HG03558 (cell line): ENCODE results near the gene RSL24D1.
"Not testable (repeated sequence)": the region's sequence is repeated elsewhere in the genome, so short reads cannot be mapped to it uniquely, and the experiment has no call there.

ENCODE experiments used
- ATAC-seq: cut with Tn5 transposase; IDR thresholded peaks from one replicate; pipeline ENCODE4 v1.9.1; 2021; ENCODE audit warnings: moderate number of reproducible peaks; ENCODE audit not compliant: unreplicated experiment; ENCODE audit errors: extremely low read depth

Gene RSL24D1

DNA sequence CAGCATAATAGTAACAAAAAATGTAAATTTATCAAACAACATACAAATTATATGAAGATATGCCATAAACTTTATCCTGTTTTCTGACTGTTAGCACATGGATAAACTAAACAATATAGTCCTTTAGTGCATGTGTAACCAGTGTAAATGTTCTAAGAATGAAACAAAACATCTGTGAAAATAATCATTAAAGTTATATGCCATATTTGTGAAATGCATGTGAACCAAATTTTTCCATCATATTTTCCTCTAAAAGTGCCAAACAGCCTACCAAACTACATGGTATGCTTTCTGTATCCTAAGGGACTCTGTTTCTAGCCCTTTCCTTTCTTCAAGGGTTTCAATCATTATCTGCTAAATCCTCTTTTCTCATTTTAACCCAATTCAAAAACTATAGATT is 23.9 kb upstream of the RSL24D1 start:
- no peak for ATAC-seq

DNA sequence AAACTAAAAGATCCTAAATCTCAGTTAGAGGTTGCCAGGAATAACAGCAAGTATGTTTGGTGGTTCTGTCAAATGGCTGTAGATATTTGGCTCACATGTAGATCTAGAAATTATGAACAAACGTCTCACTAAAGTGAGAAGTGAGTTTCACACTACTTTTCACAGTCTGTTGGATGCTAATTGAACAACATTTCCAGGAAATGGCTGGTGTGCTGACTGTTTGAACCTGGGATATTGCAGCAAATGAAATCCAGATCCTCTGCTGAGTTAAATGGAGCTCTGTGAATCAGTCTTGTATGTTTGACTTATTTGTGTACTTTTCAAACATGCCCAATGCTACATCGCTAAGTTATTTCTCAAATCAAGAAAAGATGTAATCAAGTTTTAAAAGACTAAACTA is 21.3 kb upstream of the RSL24D1 start:
- no peak for ATAC-seq

DNA sequence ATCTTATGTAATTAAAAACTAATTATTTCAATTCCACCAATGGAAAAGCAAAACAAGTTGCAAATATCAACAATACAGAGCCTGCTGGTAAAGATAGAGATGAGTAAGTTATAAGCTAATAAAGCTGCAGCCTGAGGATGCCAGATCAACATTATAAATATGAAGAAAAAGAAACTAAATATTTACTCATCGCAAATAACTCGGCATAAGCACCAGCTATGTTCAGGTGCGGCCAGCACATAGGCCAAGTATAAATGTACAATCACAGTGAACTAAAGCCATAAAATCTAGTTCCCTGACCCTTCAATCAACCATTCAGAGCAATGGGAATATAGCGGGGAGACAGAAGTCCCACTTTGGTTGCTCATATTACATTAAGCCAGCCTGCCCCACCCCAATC is 7.7 kb upstream of the RSL24D1 start:
- no peak for ATAC-seq

DNA sequence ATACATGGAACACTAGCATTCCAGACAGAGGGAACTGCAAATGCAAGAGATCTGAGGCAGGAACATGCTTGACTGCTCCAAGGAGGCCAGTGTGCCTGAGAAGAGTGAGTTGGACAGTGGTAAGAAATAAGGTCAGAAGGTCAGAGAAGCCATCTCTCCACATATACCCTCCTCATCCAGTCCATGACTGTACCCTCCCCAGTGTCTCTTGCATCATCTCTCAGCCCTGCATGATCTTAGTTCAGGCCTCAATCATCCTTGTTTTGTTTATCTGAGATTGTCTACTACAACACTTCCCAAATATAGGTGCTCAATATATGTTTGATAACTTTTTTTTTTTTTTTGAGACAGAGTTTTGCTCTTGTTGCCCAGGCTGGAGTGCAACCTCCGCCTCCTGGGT is 5.5 kb upstream of the RSL24D1 start:
- ATAC-seq, result no peak

DNA sequence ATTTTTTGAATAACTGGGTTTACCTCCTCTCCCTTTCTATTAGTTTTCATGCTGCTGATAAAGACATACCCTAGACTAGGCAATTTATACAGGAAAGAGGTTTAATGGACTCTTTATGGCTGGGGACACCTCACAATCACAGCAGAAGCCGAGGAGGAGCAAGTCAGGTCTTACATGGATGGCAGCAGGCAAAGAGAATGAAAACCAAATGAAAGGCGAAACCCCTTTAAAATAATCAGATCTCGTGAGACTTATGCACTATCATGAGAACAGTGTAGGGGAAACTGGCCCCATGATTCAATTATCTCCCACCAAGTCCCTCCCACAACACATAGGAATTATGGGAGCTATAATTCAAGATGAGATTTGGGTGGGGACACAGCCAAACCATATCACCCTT is 2.0 kb upstream of the RSL24D1 start:
- no peak for ATAC-seq

DNA sequence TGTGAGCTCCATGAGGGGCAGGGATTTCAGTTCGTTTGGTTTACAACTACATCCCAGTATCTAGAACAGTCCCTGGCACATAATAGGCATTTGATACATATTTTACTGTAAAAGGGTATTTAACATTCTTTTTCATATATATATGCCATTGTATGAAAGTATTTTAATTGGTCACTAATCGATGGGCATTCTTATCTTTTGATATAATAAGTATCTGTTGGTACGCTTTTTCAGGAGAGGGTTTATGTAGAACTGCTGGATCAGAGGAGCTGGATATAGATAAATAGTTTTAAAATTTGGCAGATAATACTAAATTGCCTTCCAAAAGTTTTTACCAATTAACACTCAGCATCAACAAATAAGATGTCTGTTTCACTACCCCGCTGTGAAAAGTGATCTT is 978 bp upstream of the RSL24D1 start:
- no peak for ATAC-seq

DNA sequence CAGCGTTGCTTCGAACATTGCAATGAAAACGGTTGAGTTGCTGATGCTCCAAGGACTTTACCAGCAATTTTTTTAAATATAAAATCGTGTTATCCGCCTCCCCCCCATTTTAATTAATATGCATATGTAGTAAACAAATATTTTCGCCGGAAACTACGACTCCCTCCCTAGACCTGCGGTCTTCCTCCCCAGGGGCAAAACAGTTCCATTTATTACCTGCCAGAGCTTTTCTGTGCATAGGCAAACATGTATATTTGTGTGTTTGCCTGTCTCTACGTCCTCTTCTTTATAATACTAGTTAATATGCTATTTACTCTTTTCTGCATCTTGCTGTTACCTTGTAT is 593 bp upstream of the RSL24D1 start:
- ATAC-seq, result peak; percentile 3

DNA sequence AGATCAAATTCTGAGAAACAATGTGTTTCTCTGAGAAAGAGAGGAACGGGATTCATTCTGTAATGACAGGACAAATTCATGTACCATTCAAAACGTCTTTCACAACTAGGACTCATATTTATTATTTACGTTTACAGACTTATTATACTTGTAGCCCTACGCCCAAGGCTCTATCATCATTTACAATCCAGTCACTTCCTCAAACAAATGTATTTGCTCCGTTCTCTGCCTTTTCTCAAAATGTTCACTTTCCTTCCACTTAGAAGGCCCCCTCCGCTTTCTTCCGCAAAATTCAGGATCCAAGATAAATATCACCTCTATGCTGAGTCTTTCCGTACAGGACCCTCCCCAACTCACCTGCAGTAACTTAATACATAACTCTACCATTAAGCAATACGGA is 745 bp downstream of the RSL24D1 start:
- ATAC-seq, result no peak

DNA sequence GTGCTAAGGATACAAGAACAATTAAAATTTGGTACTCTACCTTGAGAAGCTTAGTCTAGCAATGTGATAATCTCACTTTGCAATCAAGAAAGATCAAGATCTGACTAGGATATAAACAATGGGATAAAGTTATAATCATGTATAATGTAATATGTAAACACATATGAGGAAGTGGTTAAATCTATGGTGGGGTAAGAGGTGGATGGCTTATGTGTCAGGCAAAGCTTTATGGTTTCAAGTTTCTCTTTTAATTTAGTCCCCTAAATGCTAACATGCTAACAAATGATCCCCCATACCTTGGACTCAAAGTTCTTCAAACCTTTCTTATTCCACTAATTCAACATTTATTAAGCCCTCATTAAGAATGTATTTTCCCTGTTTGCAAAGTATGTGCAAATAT is 2.5 kb downstream of the RSL24D1 start:
- no peak for ATAC-seq

DNA sequence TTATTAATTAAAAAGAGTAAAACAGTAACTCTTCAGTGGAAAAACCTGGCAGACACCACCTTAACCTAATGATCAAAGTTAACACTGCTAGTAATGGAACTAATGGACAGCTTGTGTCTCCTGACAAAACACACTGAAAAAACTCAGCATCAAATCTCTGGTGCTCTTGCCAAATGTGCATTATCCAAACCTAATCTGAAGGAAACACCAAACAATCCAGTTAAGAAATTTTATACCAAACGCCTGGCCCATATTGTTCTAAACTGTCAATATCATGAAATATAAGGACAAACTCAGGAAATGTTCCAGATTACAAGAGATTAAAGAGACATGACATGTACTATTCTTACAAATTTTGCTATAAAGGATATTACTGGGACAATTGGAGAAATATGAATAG is 10.4 kb downstream of the RSL24D1 start:
- ATAC-seq, result no peak

DNA sequence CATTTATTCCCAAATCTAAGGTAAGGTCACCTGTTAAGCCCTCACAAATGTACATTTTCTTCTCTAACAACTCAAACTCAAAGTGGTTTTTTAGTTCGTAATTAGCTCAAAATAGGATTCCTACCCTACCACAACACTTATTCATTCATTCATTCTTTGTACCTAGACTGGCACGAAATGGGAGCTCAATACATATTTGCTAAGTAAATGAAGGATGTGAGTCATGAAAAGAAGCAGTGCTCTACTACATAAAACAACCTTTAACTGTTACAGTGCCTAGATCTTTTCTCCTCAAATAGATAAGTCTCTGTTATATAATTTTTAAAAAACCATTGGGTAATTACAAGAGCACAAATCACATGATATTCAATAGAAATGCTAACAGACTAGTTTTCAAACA is 13.1 kb downstream of the RSL24D1 start:
- ATAC-seq, result no peak

DNA sequence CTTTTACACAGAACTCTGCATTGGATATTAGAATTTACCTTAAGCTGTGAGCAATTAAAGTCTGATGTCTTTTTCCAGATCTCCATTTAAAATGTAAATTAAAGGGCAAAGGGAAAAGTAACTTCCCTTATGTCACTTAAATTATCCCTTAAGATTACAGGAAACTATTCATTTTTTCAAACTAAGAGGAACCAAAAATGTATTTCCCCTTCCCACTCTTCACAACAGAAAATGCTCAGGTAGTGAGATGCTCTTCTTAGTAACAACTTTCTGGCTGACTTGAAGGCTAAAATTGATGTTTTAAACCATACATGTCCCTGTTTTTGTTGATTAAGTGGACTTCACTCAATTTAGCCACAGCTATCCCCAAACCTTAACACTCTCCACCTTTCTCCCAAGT is 17.6 kb downstream of the RSL24D1 start:
- ATAC-seq, result no peak

DNA sequence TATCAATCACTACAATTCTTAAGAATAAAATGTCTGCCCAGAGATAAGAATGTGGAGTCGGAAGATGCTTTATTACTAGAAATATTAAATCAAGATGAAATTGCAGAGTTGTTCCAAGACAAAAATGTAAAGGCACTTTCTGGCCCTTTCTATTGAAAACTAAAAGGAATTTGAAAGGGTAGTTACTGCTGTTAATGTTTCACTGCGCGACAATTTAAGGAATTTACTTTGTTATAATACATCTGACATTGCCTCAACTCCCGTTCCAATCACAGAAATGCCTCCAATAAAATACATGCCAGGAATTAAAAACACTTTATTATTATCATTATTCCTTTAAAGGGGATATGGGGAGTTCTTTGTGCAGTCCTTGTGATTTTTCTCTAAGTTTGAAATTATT is 26.4 kb downstream of the RSL24D1 start:
- ATAC-seq, result no peak

DNA sequence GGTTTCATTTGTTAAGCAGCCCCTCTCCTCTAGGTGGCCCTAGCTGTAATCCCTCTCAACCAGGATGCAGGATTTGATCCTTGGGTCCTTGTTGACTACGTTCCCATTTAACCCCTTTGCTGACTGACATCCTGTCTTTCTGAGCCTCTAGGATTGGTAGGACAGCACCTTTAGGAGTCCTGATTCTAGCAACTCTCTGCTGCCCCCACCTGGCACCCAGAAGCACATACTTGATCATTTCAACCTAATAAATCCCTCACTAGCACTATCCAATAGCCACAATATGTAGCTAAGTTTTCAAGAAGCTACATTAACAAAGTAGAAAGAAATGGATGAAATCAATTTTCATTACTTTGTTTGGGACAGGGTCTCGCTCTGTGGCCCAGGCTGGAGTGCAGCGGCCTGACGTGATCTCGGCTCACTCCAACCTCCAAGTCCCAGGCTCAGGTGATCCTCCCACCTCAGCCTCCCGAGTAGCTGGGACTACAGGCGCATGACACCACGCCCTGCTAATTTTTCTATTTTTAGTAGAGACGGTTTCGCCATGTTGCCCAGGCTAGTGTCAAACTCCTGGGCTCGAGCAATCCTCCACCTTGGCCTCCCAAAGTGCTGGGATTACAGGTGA is 28.3 kb downstream of the RSL24D1 start:
- ATAC-seq, result peak; percentile 66

DNA sequence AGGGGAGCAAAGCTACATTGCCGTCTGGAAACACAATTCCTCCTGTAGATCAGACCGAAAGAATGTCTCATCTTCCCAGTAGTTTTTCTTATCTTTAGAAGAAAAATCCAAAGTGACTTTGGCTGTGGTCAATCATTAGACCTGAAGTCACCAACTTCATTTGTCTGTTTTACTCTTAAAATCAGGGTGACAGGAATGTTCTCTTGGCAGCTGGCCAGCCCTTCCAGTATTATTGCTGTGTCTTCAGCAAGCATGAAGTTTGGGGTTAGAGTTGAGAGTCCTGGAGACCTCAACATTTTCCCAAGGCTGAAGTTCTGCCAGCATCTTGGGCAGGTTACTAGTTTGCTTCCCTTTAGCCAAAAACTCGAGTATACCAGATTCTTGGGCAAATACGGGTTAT is 32.5 kb downstream of the RSL24D1 start:
- ATAC-seq, result no peak

DNA sequence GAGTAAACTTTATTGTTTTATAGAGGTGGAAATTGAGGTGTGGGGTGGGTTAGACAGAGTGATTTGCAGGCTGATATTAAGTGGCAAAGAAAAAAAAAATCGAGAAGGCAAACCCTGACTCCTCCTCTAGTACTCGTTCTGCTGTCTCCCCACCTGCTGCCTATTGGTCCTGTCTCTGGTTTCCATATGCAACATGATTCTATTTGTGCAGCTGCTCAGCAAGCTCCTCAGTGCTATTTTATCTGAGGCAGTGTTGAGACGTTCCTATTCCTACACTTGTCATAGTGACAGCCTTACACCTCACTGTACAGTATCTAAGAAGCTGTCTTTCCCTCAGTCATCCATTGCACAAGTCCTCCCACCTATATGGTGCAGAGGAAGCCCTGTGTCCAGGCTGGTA is 45.1 kb downstream of the RSL24D1 start:
- ATAC-seq, result no peak

DNA sequence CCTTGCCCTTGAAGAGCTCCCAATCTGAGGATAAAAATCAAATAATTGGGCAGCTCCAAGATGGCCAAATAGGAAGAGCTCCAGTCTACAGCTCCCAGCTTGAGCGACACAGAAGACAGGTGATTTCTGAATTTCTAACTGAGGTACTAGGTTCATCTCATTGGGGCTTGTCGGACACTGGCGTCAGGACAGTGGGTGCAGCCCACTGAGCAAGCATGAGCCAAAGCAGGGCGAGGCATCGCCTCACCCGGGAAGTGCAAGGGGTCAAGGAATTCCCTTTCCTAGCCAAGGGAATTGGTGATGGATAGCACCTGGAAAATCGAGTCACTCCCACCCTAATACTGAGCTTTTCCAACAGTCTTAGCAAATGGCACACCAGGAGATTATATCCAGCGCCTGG is 53.6 kb downstream of the RSL24D1 start:
- not testable (repeated sequence) for ATAC-seq

DNA sequence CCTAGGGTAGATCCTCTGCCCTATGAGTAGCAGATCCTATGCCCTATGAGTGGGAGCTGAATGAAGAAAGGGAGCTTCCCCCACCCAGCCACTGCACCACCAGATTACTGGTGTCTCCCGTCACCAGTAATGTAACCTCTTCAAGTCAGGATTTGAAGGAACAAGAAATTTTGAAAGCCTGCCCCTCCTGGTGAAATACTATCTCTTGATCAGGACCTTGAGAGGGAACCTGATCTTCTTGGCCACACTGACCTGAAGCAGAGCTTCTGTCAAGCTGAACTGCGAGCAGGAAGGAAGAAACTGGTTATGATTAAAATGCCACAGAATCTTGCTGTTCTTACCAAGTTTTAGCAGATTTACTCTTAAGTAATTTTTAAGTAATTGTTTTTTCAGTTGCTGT is 62.8 kb downstream of the RSL24D1 start:
- ATAC-seq, result no peak

DNA sequence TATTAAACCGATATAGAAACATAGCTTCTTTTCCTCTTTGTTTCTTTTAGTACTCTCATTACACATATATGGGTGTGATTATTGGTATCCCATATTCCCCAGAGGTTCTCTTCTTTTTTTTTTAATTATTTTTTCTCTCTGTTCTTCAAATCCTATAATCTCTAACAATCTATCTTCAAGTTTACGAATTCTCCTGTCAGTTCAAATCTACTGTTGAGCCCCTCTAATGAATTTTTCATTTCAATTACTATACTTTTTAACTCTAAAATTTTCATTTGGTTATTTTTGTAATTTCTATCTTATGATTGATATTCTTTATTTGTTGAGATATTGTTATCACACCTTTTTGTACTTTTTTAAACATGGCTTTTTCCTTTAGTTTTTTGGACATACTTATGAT is 64.1 kb downstream of the RSL24D1 start:
- no peak for ATAC-seq
